GM18870 (cell line): ENCODE data around the gene MYBBP1A.

Experiments
- ATAC-seq: cut with Tn5 transposase; IDR thresholded peaks from one replicate; pipeline ENCODE4 v1.9.1; 2021; ENCODE audit warnings: moderate library complexity; ENCODE audit not compliant: unreplicated experiment

The MYBBP1A gene

DNA sequence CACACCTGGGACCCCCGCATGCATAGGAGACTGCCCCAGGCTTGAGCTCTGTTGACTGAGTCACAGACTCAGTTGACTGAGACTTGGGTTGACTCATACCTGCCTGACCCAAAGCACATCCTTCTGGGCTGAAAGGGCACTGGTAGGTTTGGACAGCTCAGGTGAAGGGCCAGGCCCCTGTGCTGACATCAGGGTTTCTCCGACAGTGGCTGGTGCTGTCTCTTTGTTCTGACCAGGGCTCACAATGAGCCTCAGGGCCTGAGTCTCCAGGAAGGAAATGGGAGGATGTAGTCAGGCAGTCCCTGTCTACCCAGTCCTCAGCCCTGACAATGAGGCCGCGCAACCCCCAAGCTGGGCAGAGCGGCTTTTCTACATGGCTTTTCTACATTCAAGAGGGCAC lies 50.0 kb downstream of the MYBBP1A start:
- no peak for ATAC-seq

DNA sequence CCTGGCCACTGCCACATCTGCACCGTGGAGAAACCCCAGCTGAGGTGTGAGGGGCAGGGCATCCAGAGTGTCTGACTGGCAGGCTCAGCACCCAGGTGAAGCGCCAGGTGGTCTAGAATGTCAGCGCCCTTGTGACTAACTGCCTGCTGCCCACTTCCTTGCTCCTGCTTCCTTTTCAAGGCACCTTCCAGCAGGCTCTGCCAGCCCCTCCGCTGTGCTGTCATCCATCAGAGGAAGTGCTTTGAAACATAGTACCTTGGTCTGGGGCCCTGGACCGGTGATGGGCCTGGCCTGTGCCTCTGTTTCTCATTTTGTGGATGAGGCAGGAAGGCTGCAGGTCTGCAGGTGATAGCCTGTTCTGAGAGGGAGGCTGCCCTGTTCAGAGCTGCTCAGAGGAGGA lies 51.0 kb downstream of the MYBBP1A start:
- ATAC-seq = no peak

GRCh38 chr17:4503283-4504025 lies 51.7 kb downstream of the MYBBP1A start:
- no peak for ATAC-seq

GRCh38 chr17:4502466-4503154 lies 52.6 kb downstream of the MYBBP1A start:
- no peak for ATAC-seq

DNA sequence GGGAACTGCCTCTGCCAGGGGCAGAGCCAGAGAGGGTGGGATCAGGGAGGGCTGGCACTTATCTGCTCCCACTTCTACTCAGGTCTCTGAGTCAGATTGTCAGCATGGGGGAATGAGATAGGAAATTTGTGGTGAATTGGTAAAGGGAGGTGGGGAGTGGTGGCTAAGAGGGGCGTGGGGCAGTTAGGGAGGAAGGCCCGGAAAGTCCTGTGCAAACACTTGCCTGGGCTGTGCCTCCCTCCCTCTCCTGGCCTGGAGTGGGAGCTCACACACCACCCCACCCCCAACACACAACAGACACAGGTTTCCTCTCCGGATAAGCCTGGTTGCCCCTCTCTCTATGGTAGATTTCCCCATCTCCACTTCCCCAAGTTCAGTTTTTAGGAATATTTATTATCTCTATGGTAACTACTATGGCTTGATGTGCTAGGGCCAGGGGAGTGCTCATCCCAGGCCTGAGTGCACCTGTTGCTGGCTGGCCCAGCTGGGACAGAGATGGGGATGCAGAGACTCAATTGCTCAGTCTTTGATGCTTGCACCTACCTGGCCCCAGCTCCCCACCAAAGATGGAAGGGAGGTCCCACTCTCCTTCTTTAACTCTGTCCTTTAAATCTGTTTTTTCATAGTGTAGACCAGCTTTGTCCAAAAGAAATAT lies 53.8 kb downstream of the MYBBP1A start:
- no peak for ATAC-seq

DNA sequence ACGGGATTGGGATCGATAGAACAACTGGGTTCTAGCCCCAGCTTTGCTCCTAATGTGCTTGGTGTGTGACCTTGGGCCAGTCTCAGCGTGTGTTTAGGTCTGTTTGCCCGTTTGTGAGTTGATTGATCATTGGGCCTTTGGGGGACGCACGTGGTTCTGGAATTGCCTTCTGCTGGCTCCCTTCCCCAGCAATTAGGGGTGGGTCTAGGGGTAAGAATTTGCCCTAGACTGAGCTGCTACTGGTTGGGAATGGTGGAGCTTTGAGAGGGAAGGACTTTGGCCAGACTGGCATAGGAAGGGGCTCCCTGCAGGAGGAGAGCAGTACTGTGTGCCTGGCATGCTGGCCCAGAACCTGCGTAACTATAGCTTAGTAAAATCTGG lies 55.0 kb downstream of the MYBBP1A start:
- no peak for ATAC-seq

- no peak for ATAC-seq
Measured at GRCh38 chr17:4499431-4500190, 55.6 kb downstream of the MYBBP1A start.

GRCh38 chr17:4498461-4499397 lies 56.5 kb downstream of the MYBBP1A start, which contains the start of gene SPNS2:
Gene SPNS2 (plus strand): TSS chr17:4498881. CDS start chr17:4499048, 167 bp downstream.
- ATAC-seq = no peak

DNA sequence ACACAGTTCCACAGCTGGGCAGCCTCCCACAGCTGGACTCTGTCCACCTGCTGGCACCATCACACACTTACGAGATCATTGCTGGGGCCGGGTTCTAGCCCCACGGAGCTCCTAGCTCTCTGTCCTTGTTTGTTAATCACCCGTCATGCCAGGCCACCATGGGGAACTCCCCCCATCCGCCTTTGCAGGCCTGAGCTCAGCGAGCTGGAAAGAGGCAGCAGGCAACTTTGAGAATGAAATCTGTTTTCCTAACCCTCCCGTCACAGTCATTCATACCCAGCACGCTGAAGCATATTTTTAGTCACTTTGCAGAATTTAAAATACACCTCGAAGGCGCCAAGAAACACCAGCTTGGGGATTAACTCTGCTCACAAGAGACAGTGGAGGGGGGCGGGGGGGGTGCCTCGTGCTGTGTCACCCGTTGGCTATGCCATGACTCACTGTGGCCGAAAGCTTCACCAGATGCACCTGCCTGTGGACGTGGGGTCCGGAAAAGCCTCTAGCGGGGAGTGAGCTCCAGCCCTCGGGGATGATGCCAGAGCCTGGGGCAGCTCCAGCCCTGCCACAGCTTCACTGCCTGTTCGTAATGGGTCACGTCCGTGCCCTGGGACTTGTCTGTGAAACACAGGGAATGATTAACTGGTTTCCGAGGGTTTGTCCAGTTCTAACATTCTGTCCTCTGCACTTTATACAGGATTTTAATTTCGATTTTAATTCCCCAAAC lies 57.9 kb downstream of the MYBBP1A start:
- ATAC-seq = no peak

DNA sequence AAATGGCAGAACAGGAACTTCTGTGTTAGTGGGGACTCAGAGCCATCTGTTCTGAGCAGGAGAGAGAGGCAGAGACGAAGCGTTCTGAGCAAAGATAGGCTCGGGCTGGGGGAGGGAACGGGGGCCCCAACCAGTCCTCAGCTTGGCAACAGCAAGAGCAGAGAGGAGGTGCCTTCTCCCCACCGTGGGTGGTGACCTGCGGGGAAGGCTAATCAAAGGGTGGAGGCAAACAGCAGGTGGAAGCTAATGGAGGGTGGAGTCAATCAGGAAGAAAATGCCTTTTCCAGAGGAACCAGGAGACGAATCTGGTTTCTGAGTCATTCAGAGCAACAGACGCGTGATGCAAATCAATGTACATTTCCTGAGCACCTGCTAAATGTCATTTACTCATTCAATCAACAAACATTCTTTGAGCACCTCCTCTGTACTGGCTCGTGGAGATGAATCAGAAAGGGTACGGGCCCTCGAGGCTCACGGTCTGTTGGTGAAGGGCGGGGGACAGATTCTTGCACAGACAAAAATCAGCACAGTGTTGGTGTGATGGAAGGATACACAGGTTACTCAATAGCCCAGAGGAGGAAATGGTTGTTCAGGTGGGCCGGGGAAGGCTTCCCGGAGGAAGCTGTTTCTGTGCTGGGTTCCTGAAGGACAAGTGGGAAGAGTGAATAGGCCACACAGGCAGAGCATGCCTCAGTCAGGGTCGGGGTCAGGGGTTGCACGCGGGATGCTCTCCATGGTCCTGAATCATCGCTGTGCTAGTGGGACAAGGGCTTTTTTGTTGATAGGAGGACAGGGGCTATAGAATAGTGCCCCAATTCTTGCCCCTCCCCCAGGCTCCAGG lies 62.2 kb downstream of the MYBBP1A start:
- no peak for ATAC-seq

- ATAC-seq = no peak
Measured at GRCh38 chr17:4490637-4491061, 64.5 kb downstream of the MYBBP1A start.

DNA sequence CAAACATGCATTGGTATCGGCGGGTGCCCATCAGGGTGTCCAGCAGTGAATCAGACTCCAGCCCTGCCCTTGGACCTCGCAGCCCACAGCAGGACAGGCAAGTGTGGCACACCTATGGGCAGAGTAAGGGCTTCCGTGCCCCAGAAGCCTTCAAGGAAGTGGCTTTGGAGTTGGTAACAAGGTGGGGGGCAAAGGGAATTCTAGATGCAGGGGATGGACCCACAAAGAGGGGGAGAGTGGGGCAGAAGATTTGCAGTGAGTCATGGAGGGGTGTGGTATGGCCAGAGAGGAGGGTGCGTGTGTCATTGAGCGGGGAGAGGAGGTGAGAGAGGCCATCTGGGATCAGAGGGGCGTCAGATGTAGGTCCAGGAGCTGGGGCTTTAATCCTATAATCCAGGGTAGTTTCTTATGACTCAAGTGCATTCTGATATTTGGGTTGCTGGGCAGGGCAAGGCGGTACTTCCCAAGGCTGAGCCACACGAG lies 65.0 kb downstream of the MYBBP1A start:
- ATAC-seq = no peak

GRCh38 chr17:4488989-4489595 lies 66.1 kb downstream of the MYBBP1A start:
- no peak for ATAC-seq
